Neural progenitor cell (in vitro differentiated cells): Measurements from ENCODE around the gene ST3GAL4.

Source experiments
- EZH2 ChIP-seq: fragments of 200-600 bp; sonication (generic); IDR thresholded peaks from 2 replicates; pipeline ENCODE4 v1.6.1; 2017; ENCODE audit warnings: antibody characterized with exemption, mild to moderate bottlenecking, moderate library complexity
- EZH2phosphoT487 ChIP-seq: fragments of 200-600 bp; sonication (generic); IDR thresholded peaks from 2 replicates; pipeline ENCODE4 v1.6.1; 2017; ENCODE audit warnings: antibody characterized with exemption
- TF ChIP-seq, protein P1 (sequence below): fragments of 200-600 bp; sonication (generic); IDR thresholded peaks from 2 replicates; pipeline ENCODE4 v1.5.1; 2017; ENCODE audit warnings: antibody characterized with exemption, mild to moderate bottlenecking

DNA sequence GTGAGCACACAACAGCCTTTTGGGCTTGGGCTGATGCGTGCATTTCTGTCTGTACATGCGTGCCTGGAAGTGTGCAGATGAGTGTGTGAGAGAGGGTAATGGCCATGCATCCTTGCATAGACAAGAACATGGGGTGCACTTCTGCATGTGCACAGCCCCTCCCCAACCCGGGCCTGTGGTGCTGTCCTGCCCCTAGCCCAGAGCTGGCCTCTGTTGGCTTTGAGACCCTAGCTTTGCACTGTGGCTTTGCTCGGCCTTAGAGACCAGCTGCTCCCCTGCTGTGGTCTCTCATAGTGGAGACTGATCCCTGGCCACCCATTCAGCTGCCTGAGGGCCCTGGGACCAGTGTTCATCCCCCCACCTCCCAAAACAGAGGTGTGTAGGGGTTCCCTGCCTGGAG lies 25.4 kb downstream of the ST3GAL4 start:
- TF ChIP-seq EZH2phosphoT487 (no peak), EZH2 (no peak)
- TF ChIP-seq, protein P1, sequence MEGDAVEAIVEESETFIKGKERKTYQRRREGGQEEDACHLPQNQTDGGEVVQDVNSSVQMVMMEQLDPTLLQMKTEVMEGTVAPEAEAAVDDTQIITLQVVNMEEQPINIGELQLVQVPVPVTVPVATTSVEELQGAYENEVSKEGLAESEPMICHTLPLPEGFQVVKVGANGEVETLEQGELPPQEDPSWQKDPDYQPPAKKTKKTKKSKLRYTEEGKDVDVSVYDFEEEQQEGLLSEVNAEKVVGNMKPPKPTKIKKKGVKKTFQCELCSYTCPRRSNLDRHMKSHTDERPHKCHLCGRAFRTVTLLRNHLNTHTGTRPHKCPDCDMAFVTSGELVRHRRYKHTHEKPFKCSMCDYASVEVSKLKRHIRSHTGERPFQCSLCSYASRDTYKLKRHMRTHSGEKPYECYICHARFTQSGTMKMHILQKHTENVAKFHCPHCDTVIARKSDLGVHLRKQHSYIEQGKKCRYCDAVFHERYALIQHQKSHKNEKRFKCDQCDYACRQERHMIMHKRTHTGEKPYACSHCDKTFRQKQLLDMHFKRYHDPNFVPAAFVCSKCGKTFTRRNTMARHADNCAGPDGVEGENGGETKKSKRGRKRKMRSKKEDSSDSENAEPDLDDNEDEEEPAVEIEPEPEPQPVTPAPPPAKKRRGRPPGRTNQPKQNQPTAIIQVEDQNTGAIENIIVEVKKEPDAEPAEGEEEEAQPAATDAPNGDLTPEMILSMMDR, result no peak
